MCF 10A (cell line): ENCODE measurements around the gene PGLYRP4. TPM values are rescaled to one million over a fixed set of nuclear protein-coding genes. Genes with fewer than 3 reads are reported as not detected.

Source experiments
- BruUV-seq: library from RNA; stranded (reverse); fragments of 400-500 nt; replicated peaks from 2 replicates; lab custom pipeline; 2021; lab: Mats Ljungman, UMichigan
- CTCF ChIA-PET: fragments of 300-600 bp; sonication (Branson Sonifier 250); formaldehyde crosslinking; extraction: SDS; loops from one replicate; lab custom pipeline; 2021; ENCODE audit warnings: antibody characterized with exemption, inconsistent platforms; lab: Yijun Ruan, JAX
- POLR2A ChIA-PET: fragments of 300-600, 350-650 bp; sonication (Branson Sonifier 250); formaldehyde crosslinking; extraction: SDS; loops from one replicate; lab custom pipeline; 2020; ENCODE audit warnings: antibody characterized with exemption, inconsistent platforms; lab: Yijun Ruan, JAX
- DNase-seq: peaks from one replicate; pipeline ENCODE4 v3.0.0-alpha.2; 2018; ENCODE audit not compliant: unreplicated experiment
- H3K27ac Mint-ChIP-seq: one replicate; pipeline ENCODE4 v1.8.0; 2022; ENCODE audit warnings: mild to moderate bottlenecking, low read depth, mixed read lengths; ENCODE audit not compliant: unreplicated experiment
- H3K27me3 Mint-ChIP-seq: one replicate; pipeline ENCODE4 v1.8.0; 2022; ENCODE audit warnings: mixed read lengths; ENCODE audit not compliant: insufficient read depth, unreplicated experiment
- H3K36me3 Mint-ChIP-seq: one replicate; pipeline ENCODE4 v1.8.0; 2022; ENCODE audit warnings: mild to moderate bottlenecking, moderate library complexity, mixed read lengths; ENCODE audit not compliant: insufficient read depth, unreplicated experiment
- H3K4me1 Mint-ChIP-seq: one replicate; pipeline ENCODE4 v1.8.0; 2022; ENCODE audit warnings: mixed read lengths; ENCODE audit not compliant: insufficient read depth, unreplicated experiment
- H3K4me3 Mint-ChIP-seq: one replicate; pipeline ENCODE4 v1.8.0; 2022; ENCODE audit warnings: mild to moderate bottlenecking, moderate library complexity, mixed read lengths; ENCODE audit not compliant: unreplicated experiment
- H3K9me3 Mint-ChIP-seq: one replicate; pipeline ENCODE4 v1.8.0; 2022; ENCODE audit warnings: mixed read lengths; ENCODE audit not compliant: unreplicated experiment
- CTCF ChIP-seq: fragments of 200-600 bp; IDR thresholded peaks from one replicate; pipeline ENCODE4 v1.8.0; 2022; ENCODE audit warnings: antibody characterized with exemption, mild to moderate bottlenecking; ENCODE audit not compliant: unreplicated experiment
- intact Hi-C: fragments of 100-400 bp; cut with micrococcal nuclease; formaldehyde crosslinking; loops from 2 replicates; pipeline ENCODE4 v1.14.1; 2022
- total RNA-seq: library from RNA; stranded (reverse); gene quantifications from 2 replicates; pipeline ENCODE4 v1.2.3, GENCODE V29; 2022

Gene PGLYRP4
- total RNA-seq, 1 experiment from 2014 or later = not detected

- CTCF ChIA-PET = interaction anchor here (0.6 to 28.2 kb wide), 4 partner anchors 9 to 152 kb away, joined by 3 to 1438 read pairs (median 24); no protein-coding TSS in a partner anchor
- DNase-seq = no peak
- peaks cover 83% of the 10 kb centered on the region for H3K27me3 Mint-ChIP-seq
- peaks cover 10% of the 10 kb centered on the region for H3K4me1 Mint-ChIP-seq
- intact Hi-C loops = no loop called here
- H3K27ac Mint-ChIP-seq = no peak overlapping the region
- H3K4me3 Mint-ChIP-seq = no peak overlapping the region
- H3K9me3 Mint-ChIP-seq = peaks cover 8% of the 10 kb centered on the region
- BruUV-seq = no TSS peak
- H3K36me3 Mint-ChIP-seq = no peaks in the 10 kb centered on the region
- no peak for TF ChIP-seq CTCF
- POLR2A ChIA-PET = interaction anchor here (1.0 kb wide), 1 partner anchor 31 kb away, joined by 3 read pairs; the partner anchor contains the start of gene S100A12
These were observed 4.0 kb downstream of the PGLYRP4 start for GRCh38 chr1:153344718-153345025.

- no peaks in the 10 kb centered on the region for H3K36me3 Mint-ChIP-seq
- DNase-seq = no peak
- no peak overlapping the region for H3K27ac Mint-ChIP-seq
- H3K9me3 Mint-ChIP-seq = peaks cover 8% of the 10 kb centered on the region
- ChIA-PET CTCF (interaction anchor here (0.6 to 28.2 kb wide), 5 partner anchors 9 to 312 kb away, joined by 3 to 1438 read pairs (median 4); no protein-coding TSS in a partner anchor), POLR2A (interaction anchor here (1.0 to 1.1 kb wide), 2 partner anchors 32 to 158 kb away, joined by 3 read pairs; partner anchors contain the start of gene S100A12)
- BruUV-seq = no TSS peak
- peaks cover 8% of the 10 kb centered on the region for H3K4me1 Mint-ChIP-seq
- H3K4me3 Mint-ChIP-seq = no peak overlapping the region
- TF ChIP-seq CTCF = no peak
- peaks cover 83% of the 10 kb centered on the region for H3K27me3 Mint-ChIP-seq
- intact Hi-C loops = no loop called here
These were observed 4.6 kb downstream of the PGLYRP4 start for GRCh38 chr1:153343811-153344717.

DNA sequence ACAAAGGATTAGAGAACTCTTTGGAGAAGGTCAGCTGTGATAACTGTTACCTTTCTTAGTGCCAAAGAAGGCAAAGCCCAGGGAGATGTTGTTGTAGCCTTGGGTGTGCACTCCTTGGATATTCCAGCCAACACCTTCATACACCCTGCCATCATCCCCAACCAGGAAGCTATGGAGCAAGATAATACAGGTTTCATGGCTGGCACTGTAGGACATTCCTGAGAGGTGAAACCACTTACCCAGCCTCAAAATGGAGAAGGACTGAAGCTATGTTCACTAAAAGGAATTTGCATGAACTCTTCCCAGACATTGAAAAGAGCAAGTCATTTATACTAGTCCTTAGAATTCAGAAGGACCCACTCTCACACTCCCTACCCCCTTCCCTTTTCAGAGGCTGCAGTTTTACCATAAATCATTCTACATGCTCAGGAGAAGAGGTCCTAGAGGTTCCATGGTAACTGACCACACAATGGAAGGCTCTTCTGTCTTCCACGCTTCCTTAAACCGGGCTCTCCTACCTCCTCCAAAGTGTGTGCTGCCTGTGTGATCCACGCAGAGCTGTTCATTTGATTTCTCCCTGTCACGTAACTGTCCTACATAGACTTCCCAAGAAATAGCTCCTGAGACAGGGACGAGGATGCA is 5.5 kb downstream of the PGLYRP4 start:
- Mint-ChIP-seq H3K4me3 (no peak overlapping the region), H3K27ac (no peak overlapping the region), H3K27me3 (peaks cover 83% of the 10 kb centered on the region), H3K9me3 (peaks cover 8% of the 10 kb centered on the region), H3K36me3 (no peaks in the 10 kb centered on the region), H3K4me1 (no peaks in the 10 kb centered on the region)
- BruUV-seq = no TSS peak
- intact Hi-C loops = no loop called here
- ChIA-PET CTCF (interaction anchor here (0.7 to 28.2 kb wide), 4 partner anchors 8 to 313 kb away, joined by 3 to 1438 read pairs (median 25); no protein-coding TSS in a partner anchor), POLR2A (interaction anchor here (1.1 to 1.2 kb wide), 3 partner anchors 15 to 159 kb away, joined by 3 to 5 read pairs (median 4); partner anchors contain the start of gene S100A9)
- no peak for TF ChIP-seq CTCF
- no peak for DNase-seq

GRCh38 chr1:153342178-153342577 is 6.5 kb downstream of the PGLYRP4 start:
- no peak for TF ChIP-seq CTCF
- no peaks in the 10 kb centered on the region for H3K36me3 Mint-ChIP-seq
- H3K4me1 Mint-ChIP-seq = no peaks in the 10 kb centered on the region
- peaks cover 8% of the 10 kb centered on the region for H3K9me3 Mint-ChIP-seq
- ChIA-PET CTCF (interaction anchor here (5.4 to 28.2 kb wide), 2 partner anchors 12 to 154 kb away, joined by 46 to 1438 read pairs; no protein-coding TSS in a partner anchor), POLR2A (interaction anchor here (0.7 to 1.2 kb wide), 2 partner anchors 16 to 24 kb away, joined by 3 to 5 read pairs; partner anchors contain the start of gene S100A9)
- DNase-seq = no peak
- H3K27me3 Mint-ChIP-seq = peaks cover 83% of the 10 kb centered on the region
- intact Hi-C loops = no loop called here
- no TSS peak for BruUV-seq
- no peak overlapping the region for H3K4me3 Mint-ChIP-seq
- H3K27ac Mint-ChIP-seq = no peak overlapping the region
